ENCODE measurements around the gene KLHL29. TPM values are rescaled to one million over a fixed set of nuclear protein-coding genes. Genes with fewer than 3 reads are reported as not detected.
"Not testable (repeated sequence)": the region's sequence is repeated elsewhere in the genome, so short reads cannot be mapped to it uniquely, and the experiment has no call there.

The KLHL29 gene
- total RNA-seq, 1 donor from 2014 or later, result 5.5 TPM

DNA sequence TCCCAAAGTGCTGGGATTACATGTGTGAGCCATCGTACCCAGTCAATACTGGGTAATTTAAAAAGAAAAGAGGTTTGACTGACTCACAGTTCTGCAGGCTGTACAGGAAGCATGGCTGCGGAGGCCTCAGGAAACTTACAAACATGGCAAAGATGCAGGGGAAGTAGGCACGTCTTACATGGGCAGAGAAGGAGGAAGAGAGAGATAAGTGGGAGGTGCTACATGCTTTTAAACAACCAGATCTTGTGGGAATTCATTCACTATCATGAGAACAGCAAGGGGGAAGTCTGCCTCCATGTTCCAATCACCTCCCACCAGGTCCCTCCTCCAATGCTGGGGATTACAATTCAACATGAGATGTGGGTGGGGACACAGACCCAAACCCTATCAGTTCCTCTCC is 349.4 kb downstream of the KLHL29 start:
- Histone ChIP-seq H3K4me1 (ENCODE audit: insufficient read depth, low read length) (no peaks in the 10 kb centered on the region), H3K27ac (ENCODE audit: low read depth, low read length) (no peak overlapping the region), H3K9me3 (ENCODE audit: insufficient read depth, low read depth, low read length) (no peaks in the 10 kb centered on the region), H3K79me2 (ENCODE audit: insufficient read depth, low read length) (no peaks in the 10 kb centered on the region), H3K4me2 (ENCODE audit: low read length) (no peak overlapping the region), H2AFZ (ENCODE audit: low read depth, low read length) (no peak overlapping the region), H3K27me3 (ENCODE audit: insufficient read depth, low read length) (no peaks in the 10 kb centered on the region), H3K36me3 (ENCODE audit: insufficient read depth, low read length) (no peaks in the 10 kb centered on the region), H4K20me1 (ENCODE audit: insufficient read depth, low read length) (no peaks in the 10 kb centered on the region), H3K9ac (ENCODE audit: low read length) (no peak overlapping the region), H3K4me3 (ENCODE audit: insufficient read depth, low read depth, low read length) (no peak overlapping the region)
- Mint-ChIP-seq H3K27ac (ENCODE audit: unreplicated experiment) (no peak overlapping the region), H3K9me3 (ENCODE audit: unreplicated experiment) (peaks cover 7% of the 10 kb centered on the region), H3K27me3 (ENCODE audit: low read depth, unreplicated experiment) (no peaks in the 10 kb centered on the region), H3K36me3 (ENCODE audit: low read depth, unreplicated experiment) (peaks cover 16% of the 10 kb centered on the region), H3K4me1 (ENCODE audit: low read depth, unreplicated experiment) (no peaks in the 10 kb centered on the region), H3K4me3 (ENCODE audit: unreplicated experiment) (no peak overlapping the region)
- TF ChIP-seq, protein P1, sequence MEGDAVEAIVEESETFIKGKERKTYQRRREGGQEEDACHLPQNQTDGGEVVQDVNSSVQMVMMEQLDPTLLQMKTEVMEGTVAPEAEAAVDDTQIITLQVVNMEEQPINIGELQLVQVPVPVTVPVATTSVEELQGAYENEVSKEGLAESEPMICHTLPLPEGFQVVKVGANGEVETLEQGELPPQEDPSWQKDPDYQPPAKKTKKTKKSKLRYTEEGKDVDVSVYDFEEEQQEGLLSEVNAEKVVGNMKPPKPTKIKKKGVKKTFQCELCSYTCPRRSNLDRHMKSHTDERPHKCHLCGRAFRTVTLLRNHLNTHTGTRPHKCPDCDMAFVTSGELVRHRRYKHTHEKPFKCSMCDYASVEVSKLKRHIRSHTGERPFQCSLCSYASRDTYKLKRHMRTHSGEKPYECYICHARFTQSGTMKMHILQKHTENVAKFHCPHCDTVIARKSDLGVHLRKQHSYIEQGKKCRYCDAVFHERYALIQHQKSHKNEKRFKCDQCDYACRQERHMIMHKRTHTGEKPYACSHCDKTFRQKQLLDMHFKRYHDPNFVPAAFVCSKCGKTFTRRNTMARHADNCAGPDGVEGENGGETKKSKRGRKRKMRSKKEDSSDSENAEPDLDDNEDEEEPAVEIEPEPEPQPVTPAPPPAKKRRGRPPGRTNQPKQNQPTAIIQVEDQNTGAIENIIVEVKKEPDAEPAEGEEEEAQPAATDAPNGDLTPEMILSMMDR (IDR thresholded peaks at IDR 0.05; ENCODE audit: insufficient read depth, low read depth, low read length), result no peak
- TF ChIP-seq EZH2 (IDR thresholded peaks at IDR 0.05; ENCODE audit: insufficient read depth, low read length), result no peak
- DNase-seq (ENCODE audit: low read depth) (no peak), FAIRE-seq (no peak)

DNA sequence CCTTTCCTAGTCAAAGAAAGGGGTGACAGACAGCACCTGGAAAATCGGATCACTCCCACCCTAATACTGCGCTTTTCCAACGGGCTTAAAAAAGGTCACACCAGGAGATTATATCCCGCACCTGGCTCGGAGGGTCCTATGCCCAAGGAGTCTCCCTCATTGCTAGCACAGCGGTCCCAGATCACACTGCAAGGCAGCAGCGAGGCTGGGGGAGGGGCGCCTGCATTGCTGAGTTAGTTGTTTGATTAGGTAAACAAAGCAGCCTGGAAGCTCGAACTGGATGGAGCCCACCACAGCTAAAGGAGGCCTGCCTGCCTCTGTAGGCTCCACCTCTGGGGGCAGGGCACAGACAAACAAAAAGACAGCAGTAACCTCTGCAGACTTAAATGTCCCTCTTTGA is 351.8 kb downstream of the KLHL29 start:
- H3K27ac ChIP-seq (ENCODE audit: low read depth, low read length); FAIRE-seq; H3K27me3 ChIP-seq (ENCODE audit: insufficient read depth, low read length); H3K36me3 ChIP-seq (ENCODE audit: insufficient read depth, low read length); H3K4me1 ChIP-seq (ENCODE audit: insufficient read depth, low read length); H3K9ac ChIP-seq (ENCODE audit: low read length); H3K79me2 ChIP-seq (ENCODE audit: insufficient read depth, low read length); H3K4me3 Mint-ChIP-seq (ENCODE audit: unreplicated experiment); H3K4me3 ChIP-seq (ENCODE audit: insufficient read depth, low read depth, low read length); DNase-seq (ENCODE audit: low read depth); H4K20me1 ChIP-seq (ENCODE audit: insufficient read depth, low read length); H3K27ac Mint-ChIP-seq (ENCODE audit: unreplicated experiment); H3K27me3 Mint-ChIP-seq (ENCODE audit: low read depth, unreplicated experiment); H3K9me3 Mint-ChIP-seq (ENCODE audit: unreplicated experiment); H3K4me1 Mint-ChIP-seq (ENCODE audit: low read depth, unreplicated experiment); H2AFZ ChIP-seq (ENCODE audit: low read depth, low read length); H3K4me2 ChIP-seq (ENCODE audit: low read length); H3K9me3 ChIP-seq (ENCODE audit: insufficient read depth, low read depth, low read length): not testable (repeated sequence)
- H3K36me3 Mint-ChIP-seq (ENCODE audit: low read depth, unreplicated experiment), result peaks cover 19% of the 10 kb centered on the region

GRCh38 chr2:23745068-23745725 is 360.2 kb downstream of the KLHL29 start:
- H3K4me2 ChIP-seq (ENCODE audit: low read length), result no peak overlapping the region
- H3K79me2 ChIP-seq (ENCODE audit: insufficient read depth, low read length), result no peaks in the 10 kb centered on the region
- H2AFZ ChIP-seq (ENCODE audit: low read depth, low read length), result no peak overlapping the region
- no peaks in the 10 kb centered on the region for H3K27me3 Mint-ChIP-seq (ENCODE audit: low read depth, unreplicated experiment)
- H3K4me3 Mint-ChIP-seq (ENCODE audit: unreplicated experiment), result no peak overlapping the region
- no peaks in the 10 kb centered on the region for H3K9me3 ChIP-seq (ENCODE audit: insufficient read depth, low read depth, low read length)
- H4K20me1 ChIP-seq (ENCODE audit: insufficient read depth, low read length), result no peaks in the 10 kb centered on the region
- H3K4me1 ChIP-seq (ENCODE audit: insufficient read depth, low read length), result no peaks in the 10 kb centered on the region
- H3K27ac Mint-ChIP-seq (ENCODE audit: unreplicated experiment), result no peak overlapping the region
- DNase-seq (ENCODE audit: low read depth) (no peak), FAIRE-seq (no peak)
- H3K4me3 ChIP-seq (ENCODE audit: insufficient read depth, low read depth, low read length), result no peak overlapping the region
- H3K4me1 Mint-ChIP-seq (ENCODE audit: low read depth, unreplicated experiment), result no peaks in the 10 kb centered on the region
- H3K27me3 ChIP-seq (ENCODE audit: insufficient read depth, low read length), result no peaks in the 10 kb centered on the region
- H3K36me3 Mint-ChIP-seq (ENCODE audit: low read depth, unreplicated experiment), result peaks cover 9% of the 10 kb centered on the region
- H3K27ac ChIP-seq (ENCODE audit: low read depth, low read length), result no peak overlapping the region
- no peak for TF ChIP-seq EZH2 (IDR thresholded peaks at IDR 0.05; ENCODE audit: insufficient read depth, low read length)
- TF ChIP-seq, protein P1 (IDR thresholded peaks at IDR 0.05; ENCODE audit: insufficient read depth, low read depth, low read length), result no peak
- H3K36me3 ChIP-seq (ENCODE audit: insufficient read depth, low read length), result no peaks in the 10 kb centered on the region
- H3K9ac ChIP-seq (ENCODE audit: low read length), result no peak overlapping the region
- H3K9me3 Mint-ChIP-seq (ENCODE audit: unreplicated experiment), result peaks cover 5% of the 10 kb centered on the region
